ENCODE results near the gene FGFR3.

FGFR3 gene

DNA sequence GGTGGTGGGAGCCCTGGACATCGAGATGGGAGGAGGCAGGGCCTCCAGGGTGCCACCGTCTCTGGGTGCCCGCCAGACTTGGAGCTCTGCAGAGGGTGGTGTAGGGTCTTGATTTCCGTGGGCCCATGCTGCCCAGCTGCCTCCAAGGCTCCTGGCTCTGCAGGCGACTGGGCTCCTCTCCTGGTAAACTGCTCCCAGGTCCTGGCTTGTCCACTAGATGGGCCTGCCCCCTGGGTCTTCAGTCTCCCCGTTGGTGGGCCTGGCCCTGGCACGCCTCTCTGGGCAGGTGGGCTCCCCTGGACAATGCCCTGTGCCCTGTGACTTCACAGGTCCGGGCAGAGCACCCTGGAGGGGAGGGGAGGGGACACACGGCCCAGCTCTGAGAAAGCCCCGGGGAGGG, 7.7 kb downstream of the FGFR3 start:
- no peak overlapping the region for H2BK5ac ChIP-seq (ENCODE audit: low read depth, low read length, poor library complexity, severe bottlenecking)
- no peak overlapping the region for H3K4me2 ChIP-seq (ENCODE audit: low read length, poor library complexity, severe bottlenecking)
- H2AK5ac ChIP-seq (ENCODE audit: low read length, severe bottlenecking) = no peak overlapping the region
- H2BK120ac ChIP-seq (ENCODE audit: low read depth, low read length) = no peak overlapping the region
- no peaks in the 10 kb centered on the region for H3K9me3 ChIP-seq (ENCODE audit: control insufficient read depth, low read length)
- H4K8ac ChIP-seq (ENCODE audit: low read length) = no peak overlapping the region
- no peak overlapping the region for H2AFZ ChIP-seq (ENCODE audit: low read depth, low read length)
- no peaks in the 10 kb centered on the region for H3K36me3 ChIP-seq (ENCODE audit: control insufficient read depth in 1 of 2, insufficient read depth in 2 of 2, low read depth in 1 of 2, low read length in 2 of 2)
- H3K4ac ChIP-seq (ENCODE audit: low read depth in 1 of 2, low read length in 2 of 2) = no peak overlapping the region
- H2BK15ac ChIP-seq (ENCODE audit: low read depth, poor library complexity, severe bottlenecking) = no peak overlapping the region
- no peak overlapping the region for H3K14ac ChIP-seq (ENCODE audit: low read length in 2 of 2)
- H3K79me1 ChIP-seq (replicated peaks; ENCODE audit: low read length, poor library complexity, severe bottlenecking) = no peaks in the 10 kb centered on the region
- no peak overlapping the region for H3K23ac ChIP-seq (ENCODE audit: low read length in 2 of 2)
- DNase-seq = no peak
- H4K91ac ChIP-seq (ENCODE audit: low read length) = no peak overlapping the region
- H3K27ac ChIP-seq (ENCODE audit: low read length, poor library complexity, severe bottlenecking) = no peak overlapping the region
- no peak overlapping the region for H2BK12ac ChIP-seq (ENCODE audit: low read length in 2 of 2)
- no peak overlapping the region for H3K9ac ChIP-seq (ENCODE audit: low read length)
- H3K4me1 ChIP-seq (ENCODE audit: control insufficient read depth, insufficient read depth, low read depth, low read length) = peaks cover 2% of the 10 kb centered on the region
- peaks cover 16 to 56% of the 10 kb centered on the region in 2 experiments for H3K27me3 ChIP-seq (ENCODE audit: control insufficient read depth in 1 of 2, insufficient read depth in 1 of 2, low read length in 2 of 2)
- WGBS = 90% methylated on average over 10 of the region's 10 CpGs
- no peak overlapping the region for H3K4me3 ChIP-seq (ENCODE audit: insufficient read depth in 1 of 2, low read depth in 1 of 2, low read length in 2 of 2)
- H3K18ac ChIP-seq (ENCODE audit: low read depth in 1 of 2, low read length in 2 of 2) = no peak overlapping the region

DNA sequence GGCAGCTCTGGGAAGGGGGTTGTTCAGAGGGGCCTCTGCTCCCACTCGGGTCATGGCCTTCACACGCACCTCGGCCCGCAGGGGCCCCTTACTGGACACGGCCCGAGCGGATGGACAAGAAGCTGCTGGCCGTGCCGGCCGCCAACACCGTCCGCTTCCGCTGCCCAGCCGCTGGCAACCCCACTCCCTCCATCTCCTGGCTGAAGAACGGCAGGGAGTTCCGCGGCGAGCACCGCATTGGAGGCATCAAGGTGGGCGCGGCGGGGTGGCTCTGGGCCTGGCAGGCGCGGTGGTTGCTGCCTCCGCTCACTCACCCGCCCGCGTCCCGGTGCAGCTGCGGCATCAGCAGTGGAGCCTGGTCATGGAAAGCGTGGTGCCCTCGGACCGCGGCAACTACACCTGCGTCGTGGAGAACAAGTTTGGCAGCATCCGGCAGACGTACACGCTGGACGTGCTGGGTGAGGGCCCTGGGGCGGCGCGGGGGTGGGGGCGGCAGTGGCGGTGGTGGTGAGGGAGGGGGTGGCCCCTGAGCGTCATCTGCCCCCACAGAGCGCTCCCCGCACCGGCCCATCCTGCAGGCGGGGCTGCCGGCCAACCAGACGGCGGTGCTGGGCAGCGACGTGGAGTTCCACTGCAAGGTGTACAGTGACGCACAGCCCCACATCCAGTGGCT, 8.3 kb downstream of the FGFR3 start:
- H3K36me3 ChIP-seq (ENCODE audit: control insufficient read depth in 1 of 2, insufficient read depth in 2 of 2, low read depth in 1 of 2, low read length in 2 of 2) = no peaks in the 10 kb centered on the region
- H2AK5ac ChIP-seq (ENCODE audit: low read length, severe bottlenecking) = no peak overlapping the region
- no peak overlapping the region for H4K8ac ChIP-seq (ENCODE audit: low read length)
- H3K27ac ChIP-seq (ENCODE audit: low read length, poor library complexity, severe bottlenecking) = no peak overlapping the region
- H3K79me1 ChIP-seq (replicated peaks; ENCODE audit: low read length, poor library complexity, severe bottlenecking) = no peaks in the 10 kb centered on the region
- no peak overlapping the region for H2BK15ac ChIP-seq (ENCODE audit: low read depth, poor library complexity, severe bottlenecking)
- H2BK120ac ChIP-seq (ENCODE audit: low read depth, low read length) = no peak overlapping the region
- 97% methylated on average over 54 of the region's 56 CpGs for WGBS
- no peak overlapping the region for H3K14ac ChIP-seq (ENCODE audit: low read length in 2 of 2)
- no peaks in the 10 kb centered on the region for H3K4me1 ChIP-seq (ENCODE audit: control insufficient read depth, insufficient read depth, low read depth, low read length)
- DNase-seq = no peak
- no peak overlapping the region for H3K9ac ChIP-seq (ENCODE audit: low read length)
- no peak overlapping the region for H2BK5ac ChIP-seq (ENCODE audit: low read depth, low read length, poor library complexity, severe bottlenecking)
- H3K23ac ChIP-seq (ENCODE audit: low read length in 2 of 2) = no peak overlapping the region
- H4K91ac ChIP-seq (ENCODE audit: low read length) = peak overlapping the region; percentile 55
- no peak overlapping the region for H3K4me2 ChIP-seq (ENCODE audit: low read length, poor library complexity, severe bottlenecking)
- H3K27me3 ChIP-seq (ENCODE audit: control insufficient read depth in 1 of 2, insufficient read depth in 1 of 2, low read length in 2 of 2) = peaks cover 11 to 50% of the 10 kb centered on the region in 2 experiments
- H3K4ac ChIP-seq (ENCODE audit: low read depth in 1 of 2, low read length in 2 of 2) = no peak overlapping the region
- H3K4me3 ChIP-seq (ENCODE audit: insufficient read depth in 1 of 2, low read depth in 1 of 2, low read length in 2 of 2) = no peak overlapping the region
- no peak overlapping the region for H2AFZ ChIP-seq (ENCODE audit: low read depth, low read length)
- H2BK12ac ChIP-seq (ENCODE audit: low read length in 2 of 2) = no peak overlapping the region
- H3K18ac ChIP-seq (ENCODE audit: low read depth in 1 of 2, low read length in 2 of 2) = no peak overlapping the region
- H3K9me3 ChIP-seq (ENCODE audit: control insufficient read depth, low read length) = no peaks in the 10 kb centered on the region

DNA sequence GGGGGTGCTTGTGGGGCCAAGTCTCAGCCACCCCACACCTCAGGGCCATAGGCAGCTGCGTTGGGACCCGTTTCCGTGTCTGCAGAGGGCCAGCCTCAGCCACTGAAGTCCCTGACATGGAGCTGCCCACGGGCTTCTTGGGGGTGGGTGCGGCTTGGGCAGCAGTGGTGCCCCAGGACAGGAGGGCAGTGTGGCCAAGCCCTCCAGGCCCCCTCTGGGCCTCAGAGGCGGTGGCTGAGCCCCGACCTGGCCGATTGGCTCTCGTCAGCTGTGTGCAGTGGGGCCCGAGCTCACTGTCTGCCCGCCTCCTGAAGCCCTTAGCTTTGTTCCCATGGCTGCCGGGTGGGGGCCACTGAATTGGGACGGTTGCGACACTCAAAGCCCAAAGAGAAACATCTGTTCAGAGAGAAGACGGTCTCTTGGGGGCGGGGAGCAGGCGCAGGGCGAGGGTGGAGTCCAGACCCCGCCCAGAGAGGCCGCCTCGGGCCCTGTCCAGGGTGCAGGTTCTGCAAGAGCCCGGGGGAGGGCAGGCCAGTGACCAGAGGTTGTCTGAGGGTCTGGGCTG, 9.1 kb downstream of the FGFR3 start:
- no peak overlapping the region for H2BK5ac ChIP-seq (ENCODE audit: low read depth, low read length, poor library complexity, severe bottlenecking)
- no peak overlapping the region for H3K27ac ChIP-seq (ENCODE audit: low read length, poor library complexity, severe bottlenecking)
- no peak overlapping the region for H4K91ac ChIP-seq (ENCODE audit: low read length)
- H2AK5ac ChIP-seq (ENCODE audit: low read length, severe bottlenecking) = no peak overlapping the region
- no peak overlapping the region for H2BK12ac ChIP-seq (ENCODE audit: low read length in 2 of 2)
- H3K4me2 ChIP-seq (ENCODE audit: low read length, poor library complexity, severe bottlenecking) = no peak overlapping the region
- H3K18ac ChIP-seq (ENCODE audit: low read depth in 1 of 2, low read length in 2 of 2) = no peak overlapping the region
- H3K4me1 ChIP-seq (ENCODE audit: control insufficient read depth, insufficient read depth, low read depth, low read length) = no peaks in the 10 kb centered on the region
- H3K27me3 ChIP-seq (ENCODE audit: control insufficient read depth in 1 of 2, insufficient read depth in 1 of 2, low read length in 2 of 2) = peaks cover 3 to 42% of the 10 kb centered on the region in 2 experiments
- H3K4ac ChIP-seq (ENCODE audit: low read depth in 1 of 2, low read length in 2 of 2) = no peak overlapping the region
- no peak overlapping the region for H2AFZ ChIP-seq (ENCODE audit: low read depth, low read length)
- peaks cover 0 to 5% of the 10 kb centered on the region in 2 experiments for H3K36me3 ChIP-seq (ENCODE audit: control insufficient read depth in 1 of 2, insufficient read depth in 2 of 2, low read depth in 1 of 2, low read length in 2 of 2)
- no peak for DNase-seq
- no peak overlapping the region for H3K9ac ChIP-seq (ENCODE audit: low read length)
- no peak overlapping the region for H3K14ac ChIP-seq (ENCODE audit: low read length in 2 of 2)
- no peak overlapping the region for H2BK120ac ChIP-seq (ENCODE audit: low read depth, low read length)
- H2BK15ac ChIP-seq (ENCODE audit: low read depth, poor library complexity, severe bottlenecking) = peak overlapping the region; percentile 19
- no peak overlapping the region for H3K4me3 ChIP-seq (ENCODE audit: insufficient read depth in 1 of 2, low read depth in 1 of 2, low read length in 2 of 2)
- no peaks in the 10 kb centered on the region for H3K79me1 ChIP-seq (replicated peaks; ENCODE audit: low read length, poor library complexity, severe bottlenecking)
- H4K8ac ChIP-seq (ENCODE audit: low read length) = no peak overlapping the region
- H3K23ac ChIP-seq (ENCODE audit: low read length in 2 of 2) = no peak overlapping the region
- 86% methylated on average over 22 of the region's 22 CpGs for WGBS
- no peaks in the 10 kb centered on the region for H3K9me3 ChIP-seq (ENCODE audit: control insufficient read depth, low read length)

DNA sequence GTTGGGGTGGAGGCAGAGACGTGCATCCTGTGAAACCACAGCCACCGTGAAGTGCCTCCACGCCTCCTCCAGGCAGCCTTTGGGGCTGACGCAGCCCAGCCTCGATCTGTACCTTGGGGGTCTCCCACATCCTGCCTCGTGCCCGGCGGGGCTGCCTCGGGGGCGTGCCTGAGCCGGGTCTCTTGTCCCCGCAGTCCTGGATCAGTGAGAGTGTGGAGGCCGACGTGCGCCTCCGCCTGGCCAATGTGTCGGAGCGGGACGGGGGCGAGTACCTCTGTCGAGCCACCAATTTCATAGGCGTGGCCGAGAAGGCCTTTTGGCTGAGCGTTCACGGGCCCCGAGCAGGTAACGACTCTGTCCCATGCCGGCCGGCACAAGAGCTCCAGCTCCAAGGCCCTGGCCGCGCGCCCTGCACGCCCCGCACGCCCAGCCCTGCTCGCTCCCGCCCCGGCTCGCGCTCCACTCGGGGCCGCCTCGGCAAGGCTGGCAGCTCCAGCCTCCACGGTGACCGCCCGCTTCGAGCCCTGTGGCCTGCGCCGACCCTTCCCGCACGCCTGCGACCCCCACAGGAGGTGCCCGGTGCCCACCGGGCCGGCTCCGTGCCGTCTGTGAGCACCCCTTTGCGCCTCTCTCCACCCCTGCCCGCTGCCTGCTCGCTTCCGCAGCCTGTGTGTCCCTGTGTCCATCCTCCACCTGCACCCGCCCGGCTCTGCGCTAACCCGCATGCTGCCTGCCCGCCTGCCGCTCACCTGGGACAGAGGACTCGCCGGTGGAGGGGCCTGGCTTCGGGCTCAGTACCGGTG, 9.8 kb downstream of the FGFR3 start:
- Histone ChIP-seq H3K9me3 (ENCODE audit: control insufficient read depth, low read length) (no peaks in the 10 kb centered on the region), H3K36me3 (ENCODE audit: control insufficient read depth in 1 of 2, insufficient read depth in 2 of 2, low read depth in 1 of 2, low read length in 2 of 2) (peaks cover 0 to 6% of the 10 kb centered on the region in 2 experiments), H3K4me2 (ENCODE audit: low read length, poor library complexity, severe bottlenecking) (no peak overlapping the region), H2BK120ac (ENCODE audit: low read depth, low read length) (no peak overlapping the region), H3K4ac (ENCODE audit: low read depth in 1 of 2, low read length in 2 of 2) (no peak overlapping the region), H3K18ac (ENCODE audit: low read depth in 1 of 2, low read length in 2 of 2) (no peak overlapping the region), H4K91ac (ENCODE audit: low read length) (peak overlapping the region; percentile 56), H3K4me3 (ENCODE audit: insufficient read depth in 1 of 2, low read depth in 1 of 2, low read length in 2 of 2) (no peak overlapping the region), H3K4me1 (ENCODE audit: control insufficient read depth, insufficient read depth, low read depth, low read length) (peaks cover 2% of the 10 kb centered on the region), H3K9ac (ENCODE audit: low read length) (no peak overlapping the region), H2BK5ac (ENCODE audit: low read depth, low read length, poor library complexity, severe bottlenecking) (no peak overlapping the region), H3K27me3 (ENCODE audit: control insufficient read depth in 1 of 2, insufficient read depth in 1 of 2, low read length in 2 of 2) (peaks cover 0 to 39% of the 10 kb centered on the region in 2 experiments), H3K14ac (ENCODE audit: low read length in 2 of 2) (no peak overlapping the region), H2AFZ (ENCODE audit: low read depth, low read length) (no peak overlapping the region), H3K23ac (ENCODE audit: low read length in 2 of 2) (no peak overlapping the region), H4K8ac (ENCODE audit: low read length) (peak overlapping the region; percentile 37), H2BK15ac (ENCODE audit: low read depth, poor library complexity, severe bottlenecking) (peak overlapping the region; percentile 19), H3K79me1 (replicated peaks; ENCODE audit: low read length, poor library complexity, severe bottlenecking) (no peaks in the 10 kb centered on the region), H2BK12ac (ENCODE audit: low read length in 2 of 2) (no peak overlapping the region), H2AK5ac (ENCODE audit: low read length, severe bottlenecking) (no peak overlapping the region), H3K27ac (ENCODE audit: low read length, poor library complexity, severe bottlenecking) (no peak overlapping the region)
- DNase-seq = no peak
- WGBS = 92% methylated on average over 70 of the region's 71 CpGs
